Panc1 (cell line): Measurements from ENCODE around the gene STEAP2.

Experiments used
- CTCF ChIP-seq: fragments of 450-650 bp; IDR thresholded peaks from 2 replicates; pipeline ENCODE4 v1.5.1; 2017; ENCODE audit warnings: mild to moderate bottlenecking
- POLR2AphosphoS5 ChIP-seq: IDR thresholded peaks from 2 replicates; pipeline ENCODE4 v1.6.1; 2012; ENCODE audit warnings: mild to moderate bottlenecking, low read depth, low read length, moderate library complexity
- REST ChIP-seq, 2 experiments: IDR thresholded peaks; 2 replicates each; pipeline ENCODE4 v1.6.1; 2011 to 2012; ENCODE audit warnings: low read depth in 2 of 2, control low read depth in 1 of 2, low read length in 1 of 2, mild to moderate bottlenecking in 1 of 2, moderate library complexity in 1 of 2; ENCODE audit not compliant: insufficient read depth in 1 of 2

DNA sequence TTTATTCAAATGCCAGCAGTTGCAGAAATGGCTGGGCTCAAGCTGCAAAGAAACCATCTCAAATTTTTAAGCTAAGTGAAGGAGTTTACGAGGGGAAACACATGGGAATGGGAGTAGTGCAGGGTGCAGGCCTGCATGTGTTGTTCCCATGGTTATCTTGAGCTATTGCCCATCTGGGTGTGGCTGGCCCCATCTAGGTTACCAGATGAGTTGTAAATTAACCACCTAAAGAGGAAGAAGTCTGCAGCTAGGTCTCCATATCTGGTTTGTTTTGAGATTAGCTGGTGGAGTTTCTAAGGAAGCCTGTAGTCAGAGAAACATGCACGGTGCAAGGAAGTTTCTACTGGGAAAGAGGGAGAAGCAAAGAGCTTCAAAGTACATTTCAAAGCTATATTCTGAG, 23.3 kb upstream of the STEAP2 start:
- TF ChIP-seq CTCF = no peak
- TF ChIP-seq POLR2AphosphoS5 = no peak
- no peak for TF ChIP-seq REST (IDR thresholded peaks at IDR 0.05; ENCODE audit: insufficient read depth in 1 of 2, low read depth in 2 of 2, low read length in 1 of 2)
